Retinal pigment epithelial cell (primary cell): Measurements from ENCODE around the gene MGAT3.
"Not testable (repeated sequence)": the region's sequence is repeated elsewhere in the genome, so short reads cannot be mapped to it uniquely, and the experiment has no call there.

Experiments used
- DNase-seq: peaks from one replicate; pipeline ENCODE4 v3.0.0-alpha.2; 2010; ENCODE audit warnings: low read depth
- H3K4me3 ChIP-seq: 2 replicates; pipeline ENCODE4 v1.5.1; 2011; ENCODE audit warnings: mild to moderate bottlenecking, low read length, control low read depth, moderate library complexity
- TF ChIP-seq, protein P1 (sequence below): conservative IDR thresholded peaks from 2 replicates; pipeline ENCODE4 v1.5.1; 2011; ENCODE audit warnings: low read depth, low read length, control low read depth, inconsistent platforms

The MGAT3 gene, protein sequence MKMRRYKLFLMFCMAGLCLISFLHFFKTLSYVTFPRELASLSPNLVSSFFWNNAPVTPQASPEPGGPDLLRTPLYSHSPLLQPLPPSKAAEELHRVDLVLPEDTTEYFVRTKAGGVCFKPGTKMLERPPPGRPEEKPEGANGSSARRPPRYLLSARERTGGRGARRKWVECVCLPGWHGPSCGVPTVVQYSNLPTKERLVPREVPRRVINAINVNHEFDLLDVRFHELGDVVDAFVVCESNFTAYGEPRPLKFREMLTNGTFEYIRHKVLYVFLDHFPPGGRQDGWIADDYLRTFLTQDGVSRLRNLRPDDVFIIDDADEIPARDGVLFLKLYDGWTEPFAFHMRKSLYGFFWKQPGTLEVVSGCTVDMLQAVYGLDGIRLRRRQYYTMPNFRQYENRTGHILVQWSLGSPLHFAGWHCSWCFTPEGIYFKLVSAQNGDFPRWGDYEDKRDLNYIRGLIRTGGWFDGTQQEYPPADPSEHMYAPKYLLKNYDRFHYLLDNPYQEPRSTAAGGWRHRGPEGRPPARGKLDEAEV

DNA sequence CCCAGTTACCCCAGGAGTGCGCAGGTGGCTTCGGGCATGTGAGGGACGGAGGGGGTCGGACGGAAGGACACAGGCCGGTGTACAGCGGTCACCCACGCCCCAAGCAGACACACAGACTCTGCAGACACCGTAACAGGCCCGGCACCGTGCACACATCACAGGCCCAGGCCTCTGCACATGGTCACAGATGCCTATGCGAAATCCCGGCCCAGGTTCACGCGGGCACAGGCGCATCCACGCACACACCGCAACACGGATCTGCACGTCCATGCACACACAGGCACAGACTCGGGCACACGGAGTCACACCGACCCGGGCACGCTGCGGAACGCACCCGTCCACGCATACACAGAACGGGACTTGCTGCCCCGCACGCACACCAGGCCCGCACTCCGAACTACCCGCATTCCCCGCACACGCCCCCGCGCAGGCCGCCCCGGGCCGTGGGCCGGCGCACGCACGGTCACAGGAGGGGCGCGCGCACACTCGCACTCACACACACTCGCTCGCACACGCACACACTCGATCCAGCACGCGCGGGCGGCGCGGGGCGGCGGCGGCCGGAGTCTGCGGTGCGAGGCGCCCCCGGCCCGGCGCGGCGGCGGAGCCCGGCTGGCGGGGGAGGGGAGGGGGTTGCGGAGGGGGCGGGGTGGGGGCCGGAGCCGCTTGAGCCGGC lies at the start of gene MGAT3:
MGAT3 (plus strand) TSS at position 491 of the 676 bp plus-strand sequence. CDS start 30,336 bp downstream, outside the sequence.
- DNase-seq, result no peak
- TF ChIP-seq, protein P1, sequence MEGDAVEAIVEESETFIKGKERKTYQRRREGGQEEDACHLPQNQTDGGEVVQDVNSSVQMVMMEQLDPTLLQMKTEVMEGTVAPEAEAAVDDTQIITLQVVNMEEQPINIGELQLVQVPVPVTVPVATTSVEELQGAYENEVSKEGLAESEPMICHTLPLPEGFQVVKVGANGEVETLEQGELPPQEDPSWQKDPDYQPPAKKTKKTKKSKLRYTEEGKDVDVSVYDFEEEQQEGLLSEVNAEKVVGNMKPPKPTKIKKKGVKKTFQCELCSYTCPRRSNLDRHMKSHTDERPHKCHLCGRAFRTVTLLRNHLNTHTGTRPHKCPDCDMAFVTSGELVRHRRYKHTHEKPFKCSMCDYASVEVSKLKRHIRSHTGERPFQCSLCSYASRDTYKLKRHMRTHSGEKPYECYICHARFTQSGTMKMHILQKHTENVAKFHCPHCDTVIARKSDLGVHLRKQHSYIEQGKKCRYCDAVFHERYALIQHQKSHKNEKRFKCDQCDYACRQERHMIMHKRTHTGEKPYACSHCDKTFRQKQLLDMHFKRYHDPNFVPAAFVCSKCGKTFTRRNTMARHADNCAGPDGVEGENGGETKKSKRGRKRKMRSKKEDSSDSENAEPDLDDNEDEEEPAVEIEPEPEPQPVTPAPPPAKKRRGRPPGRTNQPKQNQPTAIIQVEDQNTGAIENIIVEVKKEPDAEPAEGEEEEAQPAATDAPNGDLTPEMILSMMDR, result no peak
- H3K4me3 ChIP-seq, result no peak within 1 kb of the TSS

DNA sequence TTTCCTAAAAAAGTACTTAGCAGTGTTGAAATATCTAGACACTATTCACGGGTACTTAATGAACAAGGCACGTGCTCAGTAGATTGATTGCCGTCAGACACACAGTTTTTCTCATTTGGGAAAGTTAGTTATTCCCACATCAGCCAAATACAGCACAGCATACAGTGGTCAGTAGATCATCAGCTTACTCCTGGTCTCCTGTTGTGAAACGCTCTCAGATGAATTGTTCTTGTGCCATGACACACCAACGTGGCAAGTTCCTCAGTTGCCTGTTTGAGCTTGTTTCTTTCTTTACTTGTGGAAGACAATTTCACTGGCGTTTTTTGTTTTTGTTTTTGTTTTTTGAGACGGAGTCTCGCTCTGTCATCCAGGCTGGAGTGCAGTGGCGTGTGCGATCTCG lies 48.6 kb upstream of the MGAT3 start:
- TF ChIP-seq, protein P1, result no peak
- H3K4me3 ChIP-seq, result no peak overlapping the region
- DNase-seq, result no peak

DNA sequence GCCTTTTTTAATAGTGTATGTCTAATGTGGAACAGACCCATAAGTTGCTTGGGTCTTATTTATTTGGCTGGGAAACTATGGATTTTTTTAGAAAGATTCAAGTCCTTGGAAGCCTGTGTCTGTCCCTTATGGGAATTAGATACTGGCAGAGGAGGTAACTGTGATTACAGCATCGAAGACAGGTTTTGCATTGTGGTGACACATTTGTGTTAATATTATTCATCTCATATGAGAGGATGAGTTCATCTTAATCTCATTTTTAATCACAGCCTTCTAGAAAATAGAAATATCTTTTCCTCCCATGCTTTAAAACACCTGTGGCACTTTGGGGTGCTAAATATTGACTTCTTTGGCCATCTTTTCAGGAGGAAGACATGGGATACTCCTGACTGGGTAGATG lies 48.0 kb upstream of the MGAT3 start:
- TF ChIP-seq, protein P1, result no peak
- DNase-seq, result no peak
- no peak overlapping the region for H3K4me3 ChIP-seq

DNA sequence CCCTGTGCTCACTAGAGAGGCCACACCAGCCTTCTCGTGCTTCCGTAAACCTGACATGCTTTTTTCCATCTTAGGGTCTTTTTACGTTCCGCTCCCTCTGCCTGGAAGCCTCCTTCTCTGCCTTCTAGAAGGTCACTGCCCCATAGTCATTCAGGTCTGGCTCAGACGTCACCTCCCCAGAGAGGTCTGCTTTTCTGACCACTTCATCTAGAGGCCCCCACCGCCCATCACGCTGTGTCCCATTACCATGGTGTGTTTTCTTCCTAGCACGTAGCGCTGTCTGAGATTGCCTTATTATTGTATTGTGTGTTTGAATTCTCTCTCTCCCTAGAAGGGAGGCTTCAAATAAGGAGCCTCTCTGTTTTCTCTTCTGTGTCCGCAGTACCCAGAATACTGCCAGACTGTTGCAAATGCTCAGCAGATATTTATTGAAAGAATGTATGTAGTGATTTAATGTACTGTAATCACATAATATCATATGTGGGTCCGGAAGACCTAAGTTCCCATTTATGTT lies 47.2 kb upstream of the MGAT3 start:
- no peak for DNase-seq
- TF ChIP-seq, protein P1, result no peak
- H3K4me3 ChIP-seq, result no peak overlapping the region

DNA sequence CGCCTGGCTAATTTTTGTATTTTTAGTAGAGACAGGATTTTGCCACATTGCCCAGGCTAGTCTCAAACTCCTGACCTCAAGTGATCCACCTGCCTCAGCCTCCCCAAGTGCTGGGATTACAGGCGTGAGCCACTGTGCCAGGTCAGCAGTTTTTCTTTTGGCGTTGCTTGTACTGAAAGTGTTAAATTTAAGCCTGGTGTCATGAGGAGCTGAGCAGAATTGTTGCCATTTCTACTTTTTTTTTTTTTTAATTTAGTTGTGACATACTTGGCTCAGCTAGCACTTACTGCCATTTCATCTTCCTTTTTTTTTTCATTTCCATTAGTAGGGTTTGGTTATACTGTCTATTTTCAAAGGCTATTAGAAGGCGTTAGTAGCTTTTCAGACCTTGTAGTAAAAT lies 46.5 kb upstream of the MGAT3 start:
- DNase-seq, result no peak
- H3K4me3 ChIP-seq, result no peak overlapping the region
- TF ChIP-seq, protein P1, result no peak

DNA sequence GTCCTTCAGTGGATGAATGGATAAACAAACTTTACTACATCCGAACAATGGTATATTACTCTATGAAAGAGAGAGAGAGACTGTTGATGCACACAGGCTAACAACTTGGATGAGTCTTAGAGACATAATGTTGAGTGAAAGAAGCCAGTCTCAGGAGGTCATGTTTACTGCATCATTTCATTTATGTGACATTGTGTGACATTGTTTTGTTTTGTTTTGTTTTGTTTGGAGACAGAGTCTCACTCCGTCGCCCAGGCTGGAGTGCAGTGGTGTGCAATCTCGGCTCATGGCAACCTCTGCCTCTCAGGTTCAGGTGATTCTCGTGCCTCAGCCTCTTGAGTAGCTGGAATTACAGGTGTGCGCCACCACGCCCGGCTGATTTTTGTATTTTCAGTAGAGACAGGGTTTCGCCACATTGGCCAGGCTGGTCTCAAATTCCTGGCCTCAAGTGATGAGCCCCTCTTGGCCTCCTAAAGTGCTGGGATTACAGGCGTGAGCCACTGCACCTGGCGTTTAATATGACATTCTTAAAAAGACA lies 44.9 kb upstream of the MGAT3 start:
- not testable (repeated sequence) for DNase-seq, H3K4me3 ChIP-seq

DNA sequence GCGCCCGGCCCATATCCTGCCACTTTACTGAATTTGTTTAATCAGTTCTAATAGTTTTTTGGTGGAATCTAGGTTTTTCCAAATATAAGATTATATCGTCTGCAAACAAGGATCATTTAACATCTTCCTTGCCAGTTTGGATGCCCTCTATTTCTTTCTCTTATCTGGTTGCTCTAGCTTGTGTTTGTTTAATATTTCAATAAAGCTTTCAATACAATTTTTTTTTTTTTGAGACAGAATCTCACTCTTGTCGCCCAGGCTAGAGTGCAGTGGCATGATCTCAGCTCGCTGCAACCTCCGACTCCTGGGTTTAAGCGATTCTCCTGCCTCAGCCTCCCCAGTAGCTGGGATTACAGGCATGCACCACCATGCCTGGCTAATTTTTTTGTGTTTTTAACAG lies 43.6 kb upstream of the MGAT3 start:
- not testable (repeated sequence) for DNase-seq, H3K4me3 ChIP-seq

DNA sequence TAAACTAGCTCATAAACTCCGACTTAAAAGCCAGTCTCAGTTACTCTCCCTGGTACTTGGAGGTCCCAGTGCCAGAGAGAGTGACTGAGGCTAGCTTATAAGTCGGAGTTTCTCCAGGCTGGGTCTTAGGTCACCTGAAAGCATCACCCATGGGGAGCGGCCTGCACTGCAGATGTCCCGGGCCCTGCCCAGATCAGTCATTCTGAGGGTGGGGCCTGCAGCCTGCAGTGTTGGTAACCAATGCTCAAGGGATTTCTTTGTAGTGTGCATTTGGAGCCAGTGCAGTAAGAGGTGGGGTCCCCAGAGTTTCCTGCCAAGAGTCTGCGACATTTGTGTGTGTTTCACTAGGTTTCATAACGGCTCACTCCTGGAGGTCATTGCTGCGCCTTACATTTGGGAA lies 42.4 kb upstream of the MGAT3 start:
- TF ChIP-seq, protein P1, result no peak
- no peak for DNase-seq
- H3K4me3 ChIP-seq, result no peak overlapping the region
